B cell (primary cell): ENCODE measurements around the gene ELMO3. TPM values are rescaled to one million over a fixed set of nuclear protein-coding genes. Genes with fewer than 3 reads are reported as not detected.

Source experiments
- ATAC-seq: fragments of 200-7000 bp; cut with Tn5 transposase; one replicate; pipeline ENCODE4 v1.10.0; 2021; ENCODE audit warnings: low read depth, mild to moderate bottlenecking, moderate number of reproducible peaks, moderate library complexity
- CTCF ChIA-PET: fragments of 350-600 bp; sonication (Branson Sonifier 250); formaldehyde crosslinking; loops from one replicate; lab custom pipeline; 2021; ENCODE audit warnings: antibody characterized with exemption, inconsistent platforms; lab: Charles Lee
- POLR2A ChIA-PET: fragments of 350-600 bp; sonication (Branson Sonifier 250); formaldehyde crosslinking; loops from one replicate; lab custom pipeline; 2021; ENCODE audit warnings: antibody characterized with exemption; lab: Charles Lee
- DNase-seq: peaks from one replicate; pipeline ENCODE4 v3.0.0; 2013
- H2AFZ ChIP-seq: 2 replicates; pipeline ENCODE4 v1.6.1; 2012; ENCODE audit warnings: mild to moderate bottlenecking, low read depth, low read length; ENCODE audit not compliant: insufficient read depth, poor library complexity, severe bottlenecking
- H3K27ac ChIP-seq, 2 donors: 1 replicate in 1 of 2; 2 replicates in 1 of 2; pipeline ENCODE4 v1.5.1; 2012 to 2013; ENCODE audit warnings: low read length in 2 of 2, mild to moderate bottlenecking in 2 of 2, moderate library complexity in 1 of 2
- H3K27me3 ChIP-seq, 4 experiments: fragments of 200-600 bp in 1 of 4; sonication (generic) in 1 of 4; replicated peaks in 1 of 4; 1 replicate in 2 of 4; 2 replicates in 2 of 4; pipeline versions ENCODE4 v1.6.1 to v1.7.0; 2013 to 2016; ENCODE audit warnings: low read length in 3 of 4, mild to moderate bottlenecking in 2 of 4, mixed read lengths in 1 of 4, moderate library complexity in 1 of 4; ENCODE audit not compliant: insufficient read depth in 4 of 4, control insufficient read depth in 3 of 4; ENCODE audit errors: control extremely low read depth in 1 of 4
- H3K36me3 ChIP-seq, 2 experiments: replicated peaks in 1 of 2; 1 replicate in 1 of 2; 2 replicates in 1 of 2; pipeline versions ENCODE4 v1.6.1 to v1.7.1; 2013; ENCODE audit warnings: low read length in 1 of 2; ENCODE audit not compliant: insufficient read depth in 2 of 2, control insufficient read depth in 1 of 2; ENCODE audit errors: control extremely low read depth in 1 of 2, extremely low read depth in 1 of 2
- H3K4me1 ChIP-seq, 2 donors: fragments of 200-600 bp in 1 of 2; sonication (generic) in 1 of 2; 1 replicate in 1 of 2; 2 replicates in 1 of 2; pipeline versions ENCODE4 v1.5.1 to v1.6.1; 2013 to 2017; ENCODE audit warnings: low read length in 2 of 2; ENCODE audit not compliant: control insufficient read depth in 2 of 2, insufficient read depth in 2 of 2
- H3K4me2 ChIP-seq: replicated peaks from 2 replicates; pipeline ENCODE3; 2012; ENCODE audit warnings: mild to moderate bottlenecking, low read depth, low read length; ENCODE audit not compliant: poor library complexity, severe bottlenecking
- H3K4me3 ChIP-seq, 5 experiments: fragments of 200-600 bp in 1 of 5; sonication (generic) in 1 of 5; 1 replicate in 3 of 5; 2 replicates in 2 of 5; pipeline versions ENCODE4 v1.5.1 to v1.7.0; 2011 to 2016; ENCODE audit warnings: low read length in 4 of 5, mild to moderate bottlenecking in 4 of 5, low read depth in 2 of 5, control low read depth in 1 of 5, moderate library complexity in 1 of 5; ENCODE audit not compliant: insufficient read depth in 1 of 5; ENCODE audit errors: control extremely low read depth in 1 of 5, extremely low read depth in 1 of 5
- H3K79me2 ChIP-seq: fragments of 200-600 bp; sonication (generic); one replicate; pipeline ENCODE4 v1.6.0; 2016; ENCODE audit warnings: low read length; ENCODE audit not compliant: control insufficient read depth, insufficient read depth
- H3K9ac ChIP-seq: fragments of 200-600 bp; sonication (generic); 2 replicates; pipeline ENCODE4 v1.6.1; 2017; ENCODE audit warnings: mild to moderate bottlenecking, low read length, moderate library complexity
- H3K9me3 ChIP-seq, 3 donors: one replicate each; pipeline versions ENCODE4 v1.6.1 to v1.7.1; 2013; ENCODE audit warnings: low read length in 2 of 3; ENCODE audit not compliant: control insufficient read depth in 2 of 3, insufficient read depth in 1 of 3; ENCODE audit errors: control extremely low read depth in 1 of 3
- H4K20me1 ChIP-seq: 2 replicates; pipeline ENCODE4 v1.6.0; 2012; ENCODE audit warnings: mild to moderate bottlenecking, low read length; ENCODE audit not compliant: insufficient read depth, control insufficient read depth, poor library complexity, severe bottlenecking
- H3K27ac Mint-ChIP-seq: one replicate; pipeline ENCODE4 v1.8.0; 2021; ENCODE audit warnings: mixed read lengths
- H3K27me3 Mint-ChIP-seq: one replicate; pipeline ENCODE4 v1.8.0; 2021; ENCODE audit warnings: mixed read lengths
- H3K4me1 Mint-ChIP-seq: one replicate; pipeline ENCODE4 v1.8.0; 2021; ENCODE audit warnings: mixed read lengths
- H3K4me3 Mint-ChIP-seq: one replicate; pipeline ENCODE4 v1.8.0; 2021; ENCODE audit warnings: mixed read lengths
- H3K9me3 Mint-ChIP-seq: one replicate; pipeline ENCODE4 v1.8.0; 2022; ENCODE audit warnings: mixed read lengths; ENCODE audit not compliant: insufficient read depth
- CTCF ChIP-seq: fragments of 200-600 bp; IDR thresholded peaks from one replicate; pipeline ENCODE4 v1.8.0; 2022; ENCODE audit warnings: antibody characterized with exemption, mild to moderate bottlenecking
- WGBS: methylation state at CpG from one replicate; pipeline ENCODE4 v1.1.5; 2013; ENCODE audit warnings: missing lambda C conversion rate; ENCODE audit not compliant: insufficient coverage; 5-methylcytosine and 5-hydroxymethylcytosine counted together
- intact Hi-C: fragments of 100-400 bp; cut with micrococcal nuclease; formaldehyde crosslinking; loops from one replicate; pipeline ENCODE4 v1.10.0; 2022
- polyA plus RNA-seq: library from polyadenylated mRNA; depleted of rRNA; stranded (reverse); fragments of >200 nt; gene quantifications from 2 replicates; pipeline ENCODE4 v1.2.3, GENCODE V29; 2012
- total RNA-seq, 2 donors: library from RNA; stranded (reverse); fragments of 120-200 nt in 1 of 2; gene quantifications; 1 replicate in 1 of 2; 2 replicates in 1 of 2; pipeline versions ENCODE4 v1.2.3 to v1.2.4, GENCODE V29; 2013 to 2022

ELMO3 gene
- total and polyA plus RNA-seq, 2 donors (not counting 1 experiment from before 2014, with no cell fraction given) = 9.1 to 9.6 TPM

GRCh38 chr16:67238806-67239470 is 40.0 kb downstream of the ELMO3 start:
- no peak overlapping the region for H3K4me3 Mint-ChIP-seq

More at GRCh38 chr16:67238806-67239470, 40.0 kb downstream of the ELMO3 start:
- Histone ChIP-seq H4K20me1 (no peaks in the 10 kb centered on the region), H3K9me3 (no peaks in the 10 kb centered on the region), H3K4me3 (no peak overlapping the region), H3K27me3 (no peaks in the 10 kb centered on the region), H3K36me3 (peaks cover 0 to 39% of the 10 kb centered on the region in 2 experiments), H3K4me2 (no peak overlapping the region), H3K79me2 (peaks cover 26% of the 10 kb centered on the region), H3K9ac (no peak overlapping the region), H3K27ac (no peak overlapping the region), H2AFZ (no peak overlapping the region), H3K4me1 (peaks cover 4 to 6% of the 10 kb centered on the region in 2 donors)
- Mint-ChIP-seq H3K27me3 (no peaks in the 10 kb centered on the region), H3K4me1 (peaks cover 5% of the 10 kb centered on the region), H3K9me3 (no peaks in the 10 kb centered on the region), H3K27ac (no peak overlapping the region)
- ChIA-PET CTCF (interaction anchor here (0.8 to 1.1 kb wide), 3 partner anchors 43 to 282 kb away, joined by 3 read pairs; no protein-coding TSS in a partner anchor), POLR2A (no interaction called here)
- 95% methylated on average over 9 of the region's 9 CpGs for WGBS
- intact Hi-C loops = no loop called here
- ATAC-seq (no peak), DNase-seq (no peak)
- TF ChIP-seq CTCF = no peak
